ENCODE data around the gene PCLAF. TPM values are rescaled to one million over a fixed set of nuclear protein-coding genes. Genes with fewer than 3 reads are reported as not detected.
"Not testable (repeated sequence)": the region's sequence is repeated elsewhere in the genome, so short reads cannot be mapped to it uniquely, and the experiment has no call there.

PCLAF gene
- total and polyA plus RNA-seq, 2 of the 13 experiments (the other 11 are each of a cell fraction or from before 2014, with no cell fraction given) = 98.6 to 98.9 TPM

DNA sequence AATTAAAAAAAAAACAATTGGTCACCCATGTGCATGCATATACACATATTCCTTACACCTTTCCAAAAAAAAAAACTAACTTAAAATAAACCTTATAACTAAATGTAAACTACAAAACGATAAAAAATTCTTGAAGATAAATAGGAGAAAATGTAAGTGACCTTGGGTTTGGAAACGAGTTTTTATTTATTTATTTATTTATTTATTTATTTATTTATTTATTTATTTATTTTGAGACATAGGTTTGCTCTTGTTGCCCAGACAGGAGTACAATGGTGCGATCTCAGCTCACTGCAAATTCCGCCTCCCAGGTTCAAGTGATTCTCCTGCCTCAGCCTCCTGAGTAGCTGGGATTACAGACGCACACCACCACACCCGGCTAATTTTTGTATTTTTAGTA lies 35.0 kb downstream of the PCLAF start:
- H2AFZ ChIP-seq (ENCODE audit: low read length); H3K27ac ChIP-seq (ENCODE audit: extremely low read length, insufficient read depth, low read length); intact Hi-C loops (cut with micrococcal nuclease; ENCODE audit: unreplicated experiment); in situ Hi-C loops (cut with HindIII; ENCODE audit: extremely low pct_ligation_motif_present, low pct_unique_long_range_greater_than_20kb); H4K20me1 ChIP-seq (ENCODE audit: insufficient read depth, low read length); H3K4me1 ChIP-seq (ENCODE audit: insufficient read depth, low read length); H3K36me3 ChIP-seq (replicated peaks in 1 of 2; ENCODE audit: control insufficient read depth in 1 of 2, insufficient read depth in 2 of 2, low read length in 2 of 2); H3K4me3 ChIP-seq (replicated peaks in 1 of 3; ENCODE audit: insufficient read depth in 1 of 3, low read depth in 2 of 3, low read length in 3 of 3); H3K9ac ChIP-seq (ENCODE audit: insufficient read depth, low read depth, low read length); H3K9me3 ChIP-seq (ENCODE audit: low read length); POLR2A ChIA-PET; DNase-seq (ENCODE audit: low spot score); H3K27me3 ChIP-seq (ENCODE audit: control insufficient read depth in 1 of 2, insufficient read depth in 2 of 2, low read length in 2 of 2); H3K4me2 ChIP-seq (ENCODE audit: low read depth, low read length); CTCF ChIA-PET (ENCODE audit: low intra/inter-chr PET ratio, low total read pairs); FAIRE-seq; BruUV-seq (replicated peaks); ATAC-seq: not testable (repeated sequence)
- peaks cover 23% of the 10 kb centered on the region for H3K79me2 ChIP-seq (ENCODE audit: insufficient read depth, low read length)
- WGBS (ENCODE audit: low lambda C conversion rate) = 92% methylated on average over 6 of the region's 6 CpGs

DNA sequence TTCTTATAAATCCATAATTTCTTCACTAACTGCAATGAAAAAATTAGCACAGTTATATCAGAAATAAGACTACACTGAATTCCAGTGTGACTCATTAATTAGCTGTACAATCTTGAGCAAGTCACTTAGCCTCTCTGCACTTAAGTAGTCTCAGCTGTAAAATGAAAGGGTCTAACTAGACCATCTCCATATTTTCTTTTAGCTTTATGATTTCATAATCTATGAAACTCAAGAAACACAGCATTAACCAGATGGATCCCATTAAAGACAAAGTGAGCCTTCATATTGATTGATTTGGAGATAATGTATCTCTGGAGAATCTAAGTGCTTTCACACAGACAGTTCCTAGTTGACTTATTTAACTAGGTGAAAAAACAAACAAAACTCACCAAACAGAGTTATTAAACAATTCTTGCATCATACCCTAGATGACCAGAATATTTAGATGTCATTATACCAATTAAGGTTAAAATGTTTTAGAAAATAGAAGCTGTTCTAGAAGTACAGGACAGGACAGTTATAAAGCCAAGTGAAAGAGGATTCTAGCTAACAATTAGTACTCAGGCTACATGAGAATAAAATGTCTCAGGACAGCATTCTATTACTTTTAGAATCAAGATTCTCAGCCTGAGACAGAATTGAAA lies 36.5 kb downstream of the PCLAF start:
- Histone ChIP-seq H3K9ac (ENCODE audit: insufficient read depth, low read depth, low read length) (no peak overlapping the region), H3K27me3 (ENCODE audit: control insufficient read depth in 1 of 2, insufficient read depth in 2 of 2, low read length in 2 of 2) (no peaks in the 10 kb centered on the region; a peak in 1 of 5 replicates), H2AFZ (ENCODE audit: low read length) (no peak overlapping the region), H3K4me2 (ENCODE audit: low read depth, low read length) (no peak overlapping the region), H3K27ac (ENCODE audit: extremely low read length, insufficient read depth, low read length) (no peak overlapping the region), H3K4me1 (ENCODE audit: insufficient read depth, low read length) (peaks cover 10% of the 10 kb centered on the region), H3K9me3 (ENCODE audit: low read length) (no peaks in the 10 kb centered on the region), H3K36me3 (replicated peaks in 1 of 2; ENCODE audit: control insufficient read depth in 1 of 2, insufficient read depth in 2 of 2, low read length in 2 of 2) (peaks cover 0 to 16% of the 10 kb centered on the region in 2 experiments; a peak in 3 of 5 replicates), H3K4me3 (replicated peaks in 1 of 3; ENCODE audit: insufficient read depth in 1 of 3, low read depth in 2 of 3, low read length in 3 of 3) (no peak overlapping the region), H4K20me1 (ENCODE audit: insufficient read depth, low read length) (no peaks in the 10 kb centered on the region), H3K79me2 (ENCODE audit: insufficient read depth, low read length) (peaks cover 20% of the 10 kb centered on the region)
- in situ Hi-C loops (cut with HindIII; ENCODE audit: extremely low pct_ligation_motif_present, low pct_unique_long_range_greater_than_20kb) (no loop called here), intact Hi-C loops (cut with micrococcal nuclease; ENCODE audit: unreplicated experiment) (no loop called here)
- ATAC-seq (no peak), DNase-seq (ENCODE audit: low spot score) (no peak), FAIRE-seq (no peak)
- CTCF ChIA-PET (ENCODE audit: low intra/inter-chr PET ratio, low total read pairs) = no interaction called here
- no peak for TF ChIP-seq ZNF569 (CRISPR knock-in tag; IDR thresholded peaks at IDR 0.05; ENCODE audit: borderline replicate concordance)
- TF ChIP-seq ATF7 (IDR thresholded peaks at IDR 0.05) = peak; percentile 12; the same call in 1 of the 2 replicates
- TF ChIP-seq ATF7 (CRISPR knock-in tag; IDR thresholded peaks at IDR 0.05) = no peak
- TF ChIP-seq, protein P1, sequence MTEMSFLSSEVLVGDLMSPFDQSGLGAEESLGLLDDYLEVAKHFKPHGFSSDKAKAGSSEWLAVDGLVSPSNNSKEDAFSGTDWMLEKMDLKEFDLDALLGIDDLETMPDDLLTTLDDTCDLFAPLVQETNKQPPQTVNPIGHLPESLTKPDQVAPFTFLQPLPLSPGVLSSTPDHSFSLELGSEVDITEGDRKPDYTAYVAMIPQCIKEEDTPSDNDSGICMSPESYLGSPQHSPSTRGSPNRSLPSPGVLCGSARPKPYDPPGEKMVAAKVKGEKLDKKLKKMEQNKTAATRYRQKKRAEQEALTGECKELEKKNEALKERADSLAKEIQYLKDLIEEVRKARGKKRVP (CRISPR knock-in tag; IDR thresholded peaks at IDR 0.05) = 0 out of 4 replicates have a peak, but pooled peaks of 1 of the 2 experiments have one; percentile 43
- POLR2A ChIA-PET = interaction anchor here (1.4 kb wide), 1 partner anchor 11 kb away, joined by 3 read pairs; the partner anchor contains the start of gene CSNK1G1
- BruUV-seq (replicated peaks) = no TSS peak

All from HepG2 (cell line).